ENCODE data around the gene PPM1N.

Gene PPM1N

DNA sequence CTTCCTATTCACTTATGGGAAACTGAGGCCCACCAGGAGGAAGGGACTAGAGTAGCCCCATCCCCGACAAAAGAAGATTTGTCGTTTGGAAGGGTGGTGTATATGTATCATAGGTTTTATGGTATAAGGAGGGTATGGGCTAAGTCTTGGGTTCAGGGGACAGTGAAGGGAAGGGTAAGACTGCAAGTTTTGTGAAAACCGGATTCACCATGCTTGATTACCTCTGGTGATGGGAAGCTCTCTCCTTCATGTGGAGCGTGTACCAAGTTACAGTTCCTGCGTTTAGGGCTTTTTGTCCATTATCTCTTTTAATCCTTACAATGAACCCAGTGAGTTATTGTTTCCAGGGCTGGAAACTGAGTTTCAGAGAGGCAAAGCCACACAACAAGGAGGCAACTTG lies 12.8 kb downstream of the PPM1N start:
- no peak for DNase-seq

DNA sequence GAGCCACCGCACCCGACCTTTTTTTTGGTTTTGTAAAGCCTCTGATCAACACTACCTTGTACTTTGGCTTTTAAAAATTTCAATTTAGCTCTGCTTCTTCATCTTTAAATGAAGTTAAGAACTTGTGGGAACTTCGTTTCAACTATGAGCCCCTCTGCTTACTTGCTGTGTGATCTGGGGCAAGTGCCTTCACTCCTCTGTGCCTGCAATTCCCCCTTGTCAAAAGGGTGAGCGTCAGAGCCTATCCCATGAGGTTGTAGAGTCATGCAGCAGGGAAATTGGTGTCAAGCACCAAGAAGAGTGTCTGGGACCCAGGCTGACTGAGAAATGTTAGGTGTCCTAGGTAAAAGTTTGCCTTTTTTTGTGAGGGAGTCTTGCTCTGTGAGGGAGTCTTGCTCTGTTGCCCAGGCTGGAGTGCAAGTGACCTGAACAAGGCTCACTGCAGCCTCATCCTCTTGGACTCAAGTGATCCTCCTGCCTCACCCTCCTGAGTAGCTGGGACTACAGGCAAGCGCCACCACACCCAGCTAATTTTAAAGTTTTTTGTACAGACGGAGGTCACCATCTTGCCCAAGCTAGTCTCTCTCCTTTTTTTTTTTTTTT lies 14.7 kb downstream of the PPM1N start:
- DNase-seq: no peak

DNA sequence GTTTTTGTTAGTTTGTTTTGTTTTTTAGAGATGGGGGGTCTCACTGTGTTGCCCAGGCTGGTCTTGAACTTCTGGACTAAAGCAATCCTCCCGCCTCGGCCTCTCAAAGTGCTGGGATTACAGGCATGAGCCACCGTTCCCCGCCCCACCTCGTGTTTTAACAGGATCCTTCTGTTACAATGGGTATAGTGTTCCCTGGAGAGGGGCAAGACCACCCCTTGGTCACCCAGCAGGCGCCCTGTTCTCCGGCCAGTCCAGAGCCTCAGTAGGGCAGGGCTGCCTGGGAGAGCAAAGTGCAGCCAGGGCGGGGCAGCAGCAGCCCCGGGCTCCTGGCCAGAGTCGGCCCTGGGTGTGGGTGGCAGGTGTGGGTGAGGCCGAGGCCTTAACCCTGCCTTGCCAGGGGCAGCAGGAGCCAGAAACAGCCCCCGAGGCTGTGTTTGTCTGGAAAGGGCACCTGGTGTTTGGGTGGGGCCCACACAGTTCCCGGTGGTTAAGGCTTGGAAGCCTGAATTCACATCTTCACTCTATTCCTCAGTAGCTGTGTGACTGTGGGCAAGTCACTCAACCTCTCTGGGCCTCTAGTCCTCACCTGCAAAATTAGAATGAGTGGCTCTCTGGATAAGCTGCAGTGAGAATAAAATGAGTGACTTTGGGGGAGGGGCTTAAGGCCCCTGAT lies 16.3 kb downstream of the PPM1N start:
- DNase-seq: no peak

GRCh38 chr19:45515081-45515624 lies 16.9 kb downstream of the PPM1N start:
- DNase-seq: no peak

GRCh38 chr19:45515807-45516401 lies 17.7 kb downstream of the PPM1N start:
- DNase-seq: no peak

DNA sequence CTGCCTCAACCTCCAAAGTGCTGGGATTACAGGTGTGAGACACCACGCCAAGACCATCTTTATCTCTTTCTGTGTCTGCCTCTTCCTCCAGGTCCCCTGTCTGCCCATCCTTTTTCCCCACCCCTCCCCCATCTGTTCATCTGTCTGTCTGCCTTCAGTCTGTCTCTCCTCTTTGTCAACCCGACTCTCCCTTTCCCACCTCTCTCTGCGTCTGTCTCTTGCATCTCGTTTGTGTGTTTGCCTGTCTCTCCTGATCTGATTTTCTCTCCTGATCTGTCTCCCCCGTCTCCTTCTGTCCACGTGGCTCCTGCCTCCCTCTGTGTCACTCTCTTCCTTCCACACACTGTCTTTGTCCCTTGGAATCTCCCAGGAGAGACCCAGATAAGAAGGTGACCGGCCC lies 19.0 kb downstream of the PPM1N start:
- DNase-seq: no peak

- DNase-seq: no peak
Observed at GRCh38 chr19:45517641-45518468, 19.6 kb downstream of the PPM1N start.

GRCh38 chr19:45518469-45518826 lies 20.2 kb downstream of the PPM1N start:
- DNase-seq: no peak

- DNase-seq: no peak
Observed at GRCh38 chr19:45522010-45522941, 24.0 kb downstream of the PPM1N start.

DNA sequence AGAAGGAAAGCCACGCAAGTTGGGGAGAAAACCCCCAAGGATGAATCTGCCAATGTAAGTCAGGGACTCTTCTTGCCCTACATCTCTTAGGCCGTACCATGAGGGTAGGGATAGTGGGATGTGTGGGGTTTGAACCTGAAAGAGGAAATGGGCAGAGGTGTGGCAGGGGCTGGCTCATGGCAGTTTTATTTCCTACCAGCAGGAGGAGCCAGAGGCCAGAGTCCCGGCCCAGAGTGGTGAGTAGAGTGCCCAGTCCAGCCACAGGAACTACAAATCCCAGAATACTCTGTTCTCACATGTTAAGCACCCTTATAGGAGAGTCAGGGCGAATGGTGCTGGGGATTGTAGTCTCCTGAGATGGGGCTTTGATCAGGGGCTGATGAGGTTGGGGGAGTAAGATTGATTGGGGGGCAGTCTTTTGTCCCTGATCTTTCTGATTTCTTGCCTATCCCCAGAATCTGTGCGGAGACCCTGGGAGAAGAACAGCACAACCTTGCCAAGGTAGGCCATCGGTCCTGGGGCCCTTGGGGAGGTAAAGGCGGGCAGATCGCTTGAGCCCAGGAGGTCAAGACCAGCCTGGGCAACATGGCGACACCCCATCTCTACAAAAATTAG lies 25.5 kb downstream of the PPM1N start:
- DNase-seq: peak; percentile 88

- DNase-seq: no peak
Observed at GRCh38 chr19:45524575-45525129, 26.4 kb downstream of the PPM1N start.

- peak; percentile 73 for DNase-seq
Observed at GRCh38 chr19:45526143-45526542, 27.9 kb downstream of the PPM1N start.

- no peak for DNase-seq
Observed at GRCh38 chr19:45526971-45527370, 28.7 kb downstream of the PPM1N start.

DNA sequence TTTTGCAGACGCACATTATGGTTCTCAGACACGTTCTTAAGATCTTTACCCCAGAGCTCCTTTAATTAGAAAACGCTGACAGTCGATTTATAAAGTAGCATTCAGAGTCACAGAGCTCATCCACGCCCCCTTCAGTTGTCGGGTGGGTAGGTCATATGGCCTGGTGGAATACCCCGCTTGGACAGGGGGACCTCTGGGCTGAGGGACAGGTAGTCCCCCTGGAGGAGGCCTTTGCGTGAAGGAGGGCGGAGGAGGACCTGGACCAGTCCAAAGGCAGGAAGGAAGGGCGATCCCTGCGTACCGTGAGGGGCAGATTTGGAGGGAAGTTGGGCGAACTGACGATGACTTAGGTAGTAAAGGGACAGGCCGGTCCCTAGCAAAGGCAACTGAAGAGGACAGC lies 29.5 kb downstream of the PPM1N start:
- no peak for DNase-seq

- DNase-seq: peak; percentile 63
Observed at GRCh38 chr19:45528149-45528743, 30.0 kb downstream of the PPM1N start.

- DNase-seq: peak; percentile 90
Observed at GRCh38 chr19:45528744-45529419, 30.6 kb downstream of the PPM1N start.

DNA sequence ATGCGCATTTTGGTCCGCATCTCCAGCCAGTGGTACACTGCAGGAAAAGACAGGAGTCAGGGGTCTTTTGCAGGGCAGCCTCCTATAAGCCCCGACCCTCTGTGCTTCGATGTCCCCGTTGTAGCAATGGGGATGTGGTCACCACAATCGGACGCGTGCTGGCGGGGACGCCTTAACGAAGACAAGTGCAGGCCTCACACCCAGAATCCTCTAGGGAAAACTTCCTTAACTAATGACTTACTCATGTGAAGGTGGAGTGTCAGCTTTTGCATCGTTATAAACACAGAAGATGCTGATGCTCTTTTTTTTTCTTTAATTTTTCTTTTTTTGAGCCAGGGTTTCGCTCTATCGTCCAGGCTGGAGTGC lies 31.2 kb downstream of the PPM1N start:
- DNase-seq: peak; percentile 50

GRCh38 chr19:45531349-45531748 lies 33.1 kb downstream of the PPM1N start:
- DNase-seq: no peak

DNA sequence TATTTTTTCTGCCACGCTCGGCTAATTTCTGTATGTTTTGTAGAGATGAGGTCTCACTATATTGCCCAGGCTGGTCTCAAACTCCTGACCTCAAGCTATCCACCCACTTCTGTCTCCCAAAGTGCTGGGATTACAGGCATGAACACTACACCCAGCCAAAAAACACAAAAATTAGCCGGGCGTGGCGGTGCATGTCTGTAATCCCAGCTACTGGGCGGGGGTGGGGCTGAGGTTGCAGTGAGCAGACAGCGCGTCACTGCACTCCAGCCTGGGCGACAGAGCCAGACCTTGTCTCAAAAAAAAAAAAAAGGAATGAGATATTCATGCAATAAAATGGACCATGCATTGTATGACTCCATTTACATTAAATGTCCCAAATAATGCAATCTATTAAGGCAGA lies 41.2 kb downstream of the PPM1N start:
- DNase-seq: no peak

DNA sequence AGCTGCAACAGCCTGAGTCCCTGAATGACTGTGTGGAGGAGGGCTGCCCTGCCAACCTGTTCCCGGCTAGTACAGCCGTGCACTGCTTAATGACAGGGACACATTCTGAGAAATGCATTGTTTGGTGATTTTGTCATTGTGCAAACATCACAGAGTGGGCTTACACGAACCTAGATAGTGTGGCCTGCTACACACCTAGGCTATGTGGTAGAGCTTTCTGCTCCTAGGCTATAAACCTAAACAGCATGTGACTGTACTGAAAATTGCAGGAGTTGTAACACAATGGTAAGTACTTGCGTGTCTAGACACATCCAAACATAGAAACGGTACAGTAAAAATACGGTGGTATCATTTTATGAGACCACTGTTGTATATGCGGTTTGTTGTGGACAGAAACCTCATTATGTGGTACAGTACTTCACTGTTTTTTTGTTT lies 44.0 kb downstream of the PPM1N start:
- no peak for DNase-seq

Measured in NCI-H146 (cell line).